Body of pancreas (tissue), 4 donors: ENCODE data around the gene RASSF5.
A peak's percentile ranks its signal among the peaks of the same experiment; 100 is the strongest.

Source experiments
- CTCF ChIP-seq, 7 experiments: fragments of 450-650 bp in 4 of 7; fragments of 200-600 bp in 3 of 7; sonication (generic) in 3 of 7; IDR thresholded peaks; one replicate each; pipeline ENCODE4 v1.5.1; 2016 to 2019; ENCODE audit warnings: antibody characterized with exemption in 7 of 7
- POLR2A ChIP-seq, 3 donors: fragments of 450-650 bp; IDR thresholded peaks; one replicate each; pipeline ENCODE4 v1.6.1; 2016; ENCODE audit warnings: antibody characterized with exemption in 3 of 3, mild to moderate bottlenecking in 2 of 3

- peak; percentile 63 to 82 (median 75) for TF ChIP-seq CTCF (IDR thresholded peaks at IDR 0.05)
- no peak for TF ChIP-seq POLR2A (IDR thresholded peaks at IDR 0.05)
Observed at GRCh38 chr1:206479183-206480125, 27.9 kb upstream of the RASSF5 start.
